ENCODE measurements around the gene NHLRC4.

Gene NHLRC4

GRCh38 chr16:565419-566330 is 1.1 kb upstream of the NHLRC4 start:
- no peak for DNase-seq (ENCODE audit: low read depth in 2 of 2)

DNA sequence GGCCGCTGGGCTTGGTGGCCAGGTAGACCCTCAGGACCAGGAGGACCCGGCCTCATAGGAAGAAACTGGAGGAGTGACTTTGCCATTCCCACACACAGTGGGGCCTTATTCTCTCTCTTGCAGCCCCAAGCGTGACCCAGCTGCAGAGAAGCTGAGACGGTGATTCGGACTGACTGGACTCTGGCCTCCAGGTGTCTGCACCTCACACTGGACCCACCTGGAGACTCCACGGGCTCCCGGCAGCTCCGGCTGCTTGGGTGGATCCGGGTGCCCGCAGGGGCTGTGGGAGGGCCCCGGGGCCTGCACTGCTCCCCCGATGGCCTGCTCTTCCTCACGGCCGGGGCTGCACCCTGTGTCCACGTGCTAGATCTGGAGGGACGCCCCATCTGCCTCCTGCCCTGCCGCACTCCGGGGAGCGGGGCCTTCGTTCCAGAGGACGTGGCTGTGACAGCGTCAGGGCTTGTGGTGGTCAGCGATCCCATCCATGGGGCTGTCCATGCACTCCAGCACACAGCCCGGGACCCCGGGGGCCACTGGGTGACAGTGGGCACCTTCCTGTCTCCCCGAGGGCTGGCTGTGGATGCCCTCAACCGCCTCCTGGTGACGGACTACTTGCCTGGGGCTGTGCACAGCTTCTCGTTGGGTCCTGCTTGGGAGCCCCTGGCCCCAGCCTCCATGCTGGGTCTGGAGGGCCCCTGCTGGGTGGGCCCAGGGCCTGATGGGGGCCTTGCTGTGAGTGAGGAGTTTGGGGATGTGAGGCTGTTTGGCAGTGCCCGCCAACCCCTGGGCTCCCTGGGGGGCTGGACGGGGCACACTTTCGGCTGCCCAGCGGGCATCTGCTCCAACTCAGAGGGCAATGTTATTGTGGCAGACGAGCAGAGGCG is 810 bp downstream of the NHLRC4 start:
- no peak for DNase-seq (ENCODE audit: low read depth in 2 of 2)

DNA sequence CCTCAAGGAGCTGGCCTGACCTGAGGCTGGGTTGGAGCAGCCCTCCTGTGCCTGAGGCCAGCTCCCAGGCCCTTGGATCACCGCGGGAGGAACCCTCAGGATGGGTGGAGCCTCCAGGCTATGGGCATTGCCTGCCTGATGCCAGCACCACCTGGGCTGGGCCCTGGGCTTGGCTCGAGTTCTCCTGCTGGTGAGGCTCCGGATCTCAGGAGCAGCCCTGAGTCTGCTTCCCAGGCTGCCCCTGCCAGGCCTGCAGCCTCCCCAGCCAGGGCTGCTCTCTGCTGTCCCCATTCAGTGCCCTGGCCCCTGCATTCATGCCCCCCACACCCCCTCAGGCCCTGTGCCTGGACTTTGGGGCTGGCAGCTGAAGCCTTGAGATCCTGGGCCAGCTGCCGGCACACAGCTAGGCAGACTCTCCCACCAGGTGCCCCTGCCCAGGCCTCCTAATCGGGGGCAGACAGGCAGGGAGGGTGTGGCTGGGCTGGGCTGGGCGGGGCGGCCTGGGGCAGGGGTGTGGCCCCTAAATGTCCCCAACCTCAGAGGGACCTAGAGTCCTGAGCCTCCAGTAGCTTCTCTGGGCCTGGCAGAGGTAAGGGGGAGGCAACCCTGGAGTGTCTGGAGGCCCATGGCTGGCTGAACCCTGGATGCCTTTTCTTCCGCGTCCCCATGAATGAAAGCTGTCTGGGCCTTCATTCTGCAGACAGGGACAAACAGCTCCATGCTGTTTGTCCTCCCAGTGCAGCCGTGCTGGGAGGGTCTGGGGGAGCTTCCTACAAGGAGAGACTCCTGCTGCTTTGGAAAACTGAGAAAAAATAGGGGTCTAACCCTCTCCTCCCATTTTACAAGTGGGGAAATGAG is 1.8 kb downstream of the NHLRC4 start:
- DNase-seq (ENCODE audit: low read depth in 2 of 2), result no peak

DNA sequence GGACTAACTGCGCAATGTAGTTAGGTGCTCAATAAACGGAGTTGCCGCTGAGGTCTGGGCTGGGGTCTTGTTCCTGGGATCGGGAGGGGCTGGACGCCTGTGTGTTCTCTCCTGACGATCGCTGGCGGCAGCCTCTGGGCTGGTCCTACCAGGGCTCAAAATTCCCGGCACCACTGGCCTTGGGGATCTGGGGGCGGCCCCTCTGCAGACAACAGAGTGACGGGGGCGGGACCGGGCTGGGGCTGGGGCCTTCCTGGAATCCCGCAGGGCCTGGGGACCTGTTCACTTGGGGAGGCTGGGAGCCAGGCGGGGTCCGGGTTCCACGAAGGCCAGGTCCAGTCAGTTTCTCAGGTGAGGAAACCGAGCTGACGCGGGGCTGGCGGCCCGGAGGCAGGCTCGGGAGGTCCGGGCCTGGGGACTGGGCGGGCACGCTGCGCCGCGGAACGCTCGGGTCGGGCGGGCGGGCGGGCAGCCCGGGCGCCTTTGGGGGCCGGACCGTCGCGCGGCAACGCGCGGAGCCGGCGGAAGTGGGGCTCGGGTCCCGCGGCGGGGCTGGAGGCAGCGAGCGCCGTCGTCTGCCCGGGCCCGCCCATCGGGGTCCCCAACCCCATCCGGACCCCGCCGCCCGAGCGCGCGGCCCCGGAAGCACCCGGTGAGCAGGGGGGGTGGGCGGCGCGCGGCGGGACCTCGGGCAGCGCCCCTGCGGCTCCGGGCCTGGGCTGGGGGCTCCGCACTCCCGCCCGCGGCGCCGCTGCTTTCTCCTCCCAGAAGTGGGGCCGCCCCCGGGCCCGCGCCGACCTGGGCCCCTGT is 2.8 kb downstream of the NHLRC4 start, which contains the start of gene PIGQ:
Gene PIGQ, plus strand, starts transcription at position 524 of the 810 bp plus-strand sequence. CDS start 4,107 bp downstream, outside the sequence.
- peak; percentile 17 to 40 for DNase-seq (ENCODE audit: low read depth in 2 of 2)

GRCh38 chr16:572865-573650 is 6.3 kb downstream of the NHLRC4 start:
- DNase-seq (ENCODE audit: low read depth in 2 of 2), result no peak

DNA sequence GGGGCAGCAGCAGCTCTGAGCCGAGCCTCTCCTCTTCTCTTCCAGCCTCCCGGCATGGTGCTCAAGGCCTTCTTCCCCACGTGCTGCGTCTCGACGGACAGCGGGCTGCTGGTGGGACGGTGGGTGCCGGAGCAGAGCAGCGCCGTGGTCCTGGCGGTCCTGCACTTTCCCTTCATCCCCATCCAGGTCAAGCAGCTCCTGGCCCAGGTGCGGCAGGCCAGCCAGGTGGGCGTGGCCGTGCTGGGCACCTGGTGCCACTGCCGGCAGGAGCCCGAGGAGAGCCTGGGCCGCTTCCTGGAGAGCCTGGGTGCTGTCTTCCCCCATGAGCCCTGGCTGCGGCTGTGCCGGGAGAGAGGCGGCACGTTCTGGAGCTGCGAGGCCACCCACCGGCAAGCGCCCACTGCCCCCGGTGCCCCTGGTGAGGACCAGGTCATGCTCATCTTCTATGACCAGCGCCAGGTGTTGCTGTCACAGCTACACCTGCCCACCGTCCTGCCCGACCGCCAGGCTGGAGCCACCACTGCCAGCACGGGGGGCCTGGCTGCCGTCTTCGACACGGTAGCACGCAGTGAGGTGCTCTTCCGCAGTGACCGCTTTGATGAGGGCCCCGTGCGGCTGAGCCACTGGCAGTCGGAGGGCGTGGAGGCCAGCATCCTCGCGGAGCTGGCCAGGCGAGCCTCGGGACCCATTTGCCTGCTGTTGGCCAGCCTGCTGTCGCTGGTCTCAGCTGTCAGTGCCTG is 7.4 kb downstream of the NHLRC4 start:
- no peak for DNase-seq (ENCODE audit: low read depth in 2 of 2)

DNA sequence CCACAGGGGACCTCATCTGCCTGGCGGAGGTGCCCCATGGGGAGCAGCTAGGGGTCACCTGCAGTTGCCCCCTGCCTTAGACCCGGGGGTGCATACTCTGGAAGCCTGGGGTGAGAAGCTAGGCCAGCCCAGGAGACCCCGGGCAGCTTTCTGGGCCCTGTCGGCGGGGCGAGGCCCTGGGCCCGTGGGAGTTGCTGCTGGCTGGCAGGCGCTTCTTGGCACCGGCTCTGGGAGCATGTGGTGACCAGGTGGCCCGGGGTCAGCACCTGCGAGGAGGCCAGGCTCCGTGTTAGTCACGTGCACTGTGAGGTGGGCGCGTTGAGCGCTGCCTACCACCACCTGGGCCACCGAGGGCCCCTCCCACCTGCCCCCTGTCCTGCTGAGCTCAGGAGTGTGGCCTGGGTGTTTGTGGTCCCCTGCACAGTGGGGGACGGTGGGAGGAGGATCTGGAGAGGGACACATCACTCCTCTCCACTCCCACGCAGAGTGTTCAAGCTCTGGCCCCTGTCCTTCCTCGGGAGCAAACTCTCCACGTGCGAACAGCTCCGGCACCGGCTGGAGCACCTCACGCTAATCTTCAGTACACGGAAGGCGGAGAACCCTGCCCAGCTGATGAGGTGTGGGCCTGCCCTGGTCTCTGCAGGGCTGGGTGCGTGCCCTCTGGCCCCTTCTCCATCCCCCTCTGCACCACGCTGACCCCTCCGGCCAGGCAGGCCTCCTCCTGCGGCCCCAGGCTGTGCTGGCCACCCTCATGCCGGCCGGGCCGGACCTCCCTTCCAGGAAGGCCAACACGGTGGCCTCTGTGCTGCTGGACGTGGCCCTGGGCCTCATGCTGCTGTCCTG is 8.8 kb downstream of the NHLRC4 start:
- no peak for DNase-seq (ENCODE audit: low read depth in 2 of 2)

GRCh38 chr16:576197-576822 is 9.5 kb downstream of the NHLRC4 start:
- DNase-seq (ENCODE audit: low read depth in 2 of 2), result no peak

GRCh38 chr16:576823-577201 is 10.0 kb downstream of the NHLRC4 start:
- DNase-seq (ENCODE audit: low read depth in 2 of 2), result no peak

GRCh38 chr16:577796-578195 is 11.0 kb downstream of the NHLRC4 start:
- no peak for DNase-seq (ENCODE audit: low read depth in 2 of 2)

DNA sequence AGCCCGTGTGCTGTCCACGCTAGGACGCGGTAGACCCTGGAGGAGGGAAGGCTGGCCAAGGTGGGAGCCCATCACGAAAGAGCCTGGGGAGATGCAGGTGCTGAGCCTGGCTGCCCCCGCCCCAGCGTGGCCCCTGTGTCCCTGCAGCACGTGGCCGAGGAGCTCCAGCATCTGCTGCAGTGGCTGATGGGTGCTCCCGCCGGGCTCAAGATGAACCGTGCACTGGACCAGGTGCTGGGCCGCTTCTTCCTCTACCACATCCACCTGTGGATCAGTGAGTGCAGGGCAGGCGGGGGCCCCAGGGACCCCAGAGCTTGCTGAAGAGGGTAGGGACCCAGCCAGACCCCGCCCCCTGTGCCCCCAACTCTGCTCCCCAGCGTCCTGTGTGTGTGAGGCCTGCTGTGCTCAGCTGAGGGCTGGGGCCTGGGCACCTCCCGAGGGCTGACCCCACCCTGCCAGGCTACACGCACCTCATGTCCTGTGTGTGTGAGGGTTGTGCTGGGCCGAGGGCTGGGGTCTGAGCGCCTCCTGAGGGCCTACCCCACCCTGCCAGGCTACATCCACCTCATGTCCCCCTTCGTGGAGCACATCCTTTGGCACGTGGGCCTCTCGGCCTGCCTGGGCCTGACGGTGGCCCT is 11.5 kb downstream of the NHLRC4 start:
- DNase-seq (ENCODE audit: low read depth in 2 of 2), result no peak

GRCh38 chr16:578870-579405 is 12.1 kb downstream of the NHLRC4 start:
- DNase-seq (ENCODE audit: low read depth in 2 of 2), result peak in 1 of 2 donors; percentile 35

GRCh38 chr16:580141-580945 is 13.5 kb downstream of the NHLRC4 start:
- no peak for DNase-seq (ENCODE audit: low read depth in 2 of 2)

DNA sequence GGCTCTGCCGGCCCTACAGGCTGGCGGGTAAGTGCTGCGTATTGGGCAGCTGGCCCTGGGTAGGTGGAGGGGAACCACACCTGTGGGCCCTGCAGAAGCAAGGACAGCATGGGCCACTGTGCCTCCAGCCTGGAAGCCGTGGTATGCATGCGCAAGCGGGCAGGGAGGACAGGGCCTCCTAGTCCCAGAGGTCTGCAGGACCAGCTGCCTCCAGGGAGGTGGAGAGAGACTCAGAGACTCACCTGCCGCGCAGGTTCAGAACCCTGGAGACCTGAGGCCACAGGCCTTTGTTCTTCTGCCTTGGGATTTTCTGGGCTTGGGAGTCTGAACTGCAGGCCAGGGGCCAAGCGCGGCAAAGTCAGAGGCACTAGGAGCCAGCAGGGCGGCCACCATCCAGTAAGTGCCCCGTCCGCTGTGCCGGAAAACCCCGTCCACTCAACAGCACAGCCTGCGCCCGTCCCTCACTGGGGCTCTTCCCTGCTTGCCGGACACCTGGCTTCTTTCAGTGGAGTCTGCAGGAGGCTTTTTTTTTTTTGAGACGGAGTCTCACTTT is 14.2 kb downstream of the NHLRC4 start:
- no peak for DNase-seq (ENCODE audit: low read depth in 2 of 2)

DNA sequence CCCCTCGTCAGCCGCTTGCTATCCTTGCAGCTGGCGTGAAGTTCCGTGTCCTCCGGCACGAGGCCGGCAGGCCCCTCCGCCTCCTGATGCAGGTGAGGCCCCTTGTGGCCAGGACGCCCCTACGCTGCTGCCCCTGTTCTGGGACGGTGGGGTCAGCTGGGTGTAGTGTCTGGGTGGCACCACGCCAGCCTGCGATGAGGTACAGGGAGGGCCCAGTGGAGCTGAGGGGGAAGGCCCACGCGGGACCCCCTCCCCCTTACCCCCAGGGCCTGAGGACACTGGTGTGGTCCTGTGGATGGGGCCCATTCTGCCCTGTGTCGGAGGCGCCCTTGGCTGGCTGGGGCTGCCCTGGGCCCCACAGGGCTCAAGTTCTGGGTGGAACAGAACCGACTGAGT is 15.4 kb downstream of the NHLRC4 start:
- DNase-seq (ENCODE audit: low read depth in 2 of 2), result no peak
